Mesothelial cell of epicardium (in vitro differentiated cells): Measurements from ENCODE around the gene CYB5R2. TPM values are rescaled to one million over a fixed set of nuclear protein-coding genes. Genes with fewer than 3 reads are reported as not detected.

Experiments used
- DNase-seq, 2 experiments: peaks; one replicate each; pipeline ENCODE4 v3.0.0; 2021; ENCODE audit warnings: low spot score in 2 of 2; ENCODE audit not compliant: unreplicated experiment in 2 of 2
- H3K27ac Mint-ChIP-seq: 2 replicates; pipeline ENCODE4 v1.8.0; 2021; ENCODE audit warnings: mixed read lengths
- H3K27me3 Mint-ChIP-seq: 2 replicates; pipeline ENCODE4 v1.8.0; 2021; ENCODE audit warnings: low read depth, mixed read lengths
- H3K36me3 Mint-ChIP-seq: 2 replicates; pipeline ENCODE4 v1.8.0; 2021; ENCODE audit warnings: mixed read lengths
- H3K4me1 Mint-ChIP-seq: 2 replicates; pipeline ENCODE4 v1.8.0; 2021; ENCODE audit warnings: mixed read lengths
- H3K4me3 Mint-ChIP-seq: 2 replicates; pipeline ENCODE4 v1.8.0; 2021; ENCODE audit warnings: mild to moderate bottlenecking, moderate library complexity, mixed read lengths
- H3K9me3 Mint-ChIP-seq: 2 replicates; pipeline ENCODE4 v1.8.0; 2021; ENCODE audit warnings: mixed read lengths
- total RNA-seq: library from RNA; stranded (reverse); gene quantifications from 3 replicates; pipeline ENCODE4 v1.2.1, GENCODE V29; 2021
- TF ChIP-seq, protein P1 (sequence below): fragments of 200-600 bp; sonication (generic); IDR thresholded peaks from one replicate; pipeline ENCODE4 v1.5.0; 2021; ENCODE audit warnings: antibody characterized with exemption; ENCODE audit not compliant: unreplicated experiment

CYB5R2 gene
- total RNA-seq, 1 donor from 2014 or later, result 74.4 TPM

DNA sequence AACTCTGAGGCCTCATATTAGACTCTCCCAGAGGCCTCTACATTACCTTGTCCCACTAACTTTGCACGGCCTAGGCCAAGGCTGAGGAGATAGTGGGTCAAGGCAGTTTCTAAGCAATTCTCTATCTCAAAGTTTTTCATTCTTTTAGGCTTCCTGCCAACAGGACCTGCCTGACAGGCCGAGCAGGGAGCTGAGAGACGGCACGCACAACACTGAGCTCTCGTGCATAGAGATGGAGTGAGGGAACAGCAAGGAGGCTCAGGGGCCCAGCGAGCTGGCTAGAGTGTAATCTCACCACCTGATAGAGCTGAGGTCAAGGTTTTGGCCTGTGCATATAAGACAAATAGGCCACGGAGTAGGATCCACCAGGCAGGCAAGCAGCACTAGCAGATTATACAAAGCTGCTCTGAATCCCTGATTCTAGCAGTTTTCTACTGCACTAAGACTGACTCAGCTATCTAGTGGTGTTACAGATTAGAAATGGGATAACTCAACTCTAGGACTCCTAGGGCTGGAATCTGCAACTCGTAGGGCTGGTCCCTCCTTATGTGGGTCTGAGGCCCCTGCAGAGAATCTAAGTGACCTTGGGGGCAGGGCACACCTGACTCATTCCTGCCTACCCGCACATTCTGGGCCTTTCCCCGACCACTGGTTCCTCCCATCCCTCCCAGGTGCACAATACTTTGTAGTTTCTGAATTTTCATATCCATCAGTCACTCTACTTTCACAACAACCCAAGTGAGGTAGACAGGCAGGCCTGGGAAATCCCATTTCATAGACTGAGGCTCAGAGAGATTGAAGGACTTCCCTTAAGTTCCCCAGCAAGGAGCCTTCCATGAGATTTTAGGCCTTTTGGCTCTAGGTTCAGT, 1.7 kb downstream of the CYB5R2 start:
- Mint-ChIP-seq H3K27ac (peak overlapping the region; percentile 90), H3K36me3 (peaks cover 16% of the 10 kb centered on the region), H3K9me3 (no peaks in the 10 kb centered on the region), H3K4me3 (peak overlapping the region; percentile 64), H3K4me1 (peaks cover 61% of the 10 kb centered on the region), H3K27me3 (no peaks in the 10 kb centered on the region)
- TF ChIP-seq, protein P1, sequence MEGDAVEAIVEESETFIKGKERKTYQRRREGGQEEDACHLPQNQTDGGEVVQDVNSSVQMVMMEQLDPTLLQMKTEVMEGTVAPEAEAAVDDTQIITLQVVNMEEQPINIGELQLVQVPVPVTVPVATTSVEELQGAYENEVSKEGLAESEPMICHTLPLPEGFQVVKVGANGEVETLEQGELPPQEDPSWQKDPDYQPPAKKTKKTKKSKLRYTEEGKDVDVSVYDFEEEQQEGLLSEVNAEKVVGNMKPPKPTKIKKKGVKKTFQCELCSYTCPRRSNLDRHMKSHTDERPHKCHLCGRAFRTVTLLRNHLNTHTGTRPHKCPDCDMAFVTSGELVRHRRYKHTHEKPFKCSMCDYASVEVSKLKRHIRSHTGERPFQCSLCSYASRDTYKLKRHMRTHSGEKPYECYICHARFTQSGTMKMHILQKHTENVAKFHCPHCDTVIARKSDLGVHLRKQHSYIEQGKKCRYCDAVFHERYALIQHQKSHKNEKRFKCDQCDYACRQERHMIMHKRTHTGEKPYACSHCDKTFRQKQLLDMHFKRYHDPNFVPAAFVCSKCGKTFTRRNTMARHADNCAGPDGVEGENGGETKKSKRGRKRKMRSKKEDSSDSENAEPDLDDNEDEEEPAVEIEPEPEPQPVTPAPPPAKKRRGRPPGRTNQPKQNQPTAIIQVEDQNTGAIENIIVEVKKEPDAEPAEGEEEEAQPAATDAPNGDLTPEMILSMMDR, result no peak
- peak in 1 of 2 experiments; percentile 59 for DNase-seq

DNA sequence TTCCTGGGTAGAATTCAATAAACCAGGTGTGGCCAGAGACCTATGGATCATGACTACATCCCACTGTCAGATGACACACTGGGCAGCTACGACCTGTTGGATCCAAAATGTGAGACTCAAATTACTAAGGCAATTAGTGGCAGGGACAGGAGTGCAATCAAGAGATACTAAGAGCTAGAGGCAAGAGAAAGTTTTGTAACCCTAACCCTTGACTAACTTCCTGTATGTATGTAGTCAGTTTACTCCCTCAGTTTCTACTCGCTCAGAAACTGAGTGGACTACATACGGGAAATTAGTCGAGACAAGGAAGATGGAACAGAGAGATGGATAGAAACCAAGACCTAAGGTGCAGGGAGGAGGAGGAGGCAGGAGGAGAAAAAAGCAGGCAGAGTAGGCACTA, 2.7 kb downstream of the CYB5R2 start:
- TF ChIP-seq, protein P1, result no peak

DNA sequence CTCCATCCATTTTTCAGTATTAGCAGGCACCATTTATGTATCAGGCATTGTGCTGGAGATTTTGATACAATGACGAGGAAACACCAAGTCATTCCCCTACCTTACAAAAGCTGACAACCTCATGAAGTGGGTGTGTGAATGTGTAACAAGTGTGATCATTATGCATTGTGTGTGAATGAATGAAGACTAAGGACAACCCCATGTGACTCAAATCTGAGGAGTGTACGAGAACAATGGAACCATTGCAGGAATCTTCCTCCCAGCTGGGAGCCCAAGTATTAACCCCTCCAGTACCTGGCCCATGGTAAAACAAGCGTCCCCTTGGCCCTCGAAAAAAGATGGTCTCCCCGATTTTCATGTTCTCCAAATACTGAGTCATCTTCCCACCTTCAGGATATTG, 4.4 kb downstream of the CYB5R2 start:
- Mint-ChIP-seq H3K27me3 (no peaks in the 10 kb centered on the region), H3K9me3 (peaks cover 3% of the 10 kb centered on the region), H3K4me1 (peaks cover 36% of the 10 kb centered on the region), H3K27ac (peak overlapping the region; percentile 40), H3K36me3 (peaks cover 36% of the 10 kb centered on the region), H3K4me3 (no peak overlapping the region)
- TF ChIP-seq, protein P1, result no peak
- no peak for DNase-seq

More for the DNA sequence above, 2.7 kb downstream of the CYB5R2 start:
- Mint-ChIP-seq H3K9me3 (no peaks in the 10 kb centered on the region), H3K4me3 (no peak overlapping the region), H3K27ac (peak overlapping the region; percentile 90), H3K4me1 (peaks cover 53% of the 10 kb centered on the region), H3K36me3 (peaks cover 22% of the 10 kb centered on the region), H3K27me3 (no peaks in the 10 kb centered on the region)
- no peak for DNase-seq

DNA sequence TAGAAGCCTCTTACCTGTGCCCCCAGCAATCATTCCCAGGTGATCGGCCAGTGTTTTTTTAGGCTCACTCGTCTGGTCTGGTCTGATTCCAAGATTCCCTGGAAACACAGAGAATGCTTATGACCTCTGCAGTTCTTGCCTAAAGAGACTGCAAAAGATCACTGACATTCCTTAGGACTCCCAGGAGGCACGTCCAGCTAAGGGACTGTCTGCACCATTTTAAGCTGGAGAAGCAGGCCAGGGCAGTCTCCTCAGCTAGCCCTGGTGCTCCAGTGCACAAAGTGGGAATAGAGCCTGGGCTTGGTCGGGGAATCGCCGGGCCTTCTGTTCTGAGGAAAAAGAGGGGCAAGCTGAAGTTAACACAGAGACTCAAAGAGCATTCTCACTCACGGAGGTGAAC, 4.8 kb downstream of the CYB5R2 start:
- H3K4me1 Mint-ChIP-seq, result peaks cover 35% of the 10 kb centered on the region
- peak overlapping the region; percentile 40 for H3K27ac Mint-ChIP-seq
- no peak for DNase-seq
- H3K27me3 Mint-ChIP-seq, result no peaks in the 10 kb centered on the region
- H3K9me3 Mint-ChIP-seq, result peaks cover 4% of the 10 kb centered on the region
- peaks cover 38% of the 10 kb centered on the region for H3K36me3 Mint-ChIP-seq
- no peak overlapping the region for H3K4me3 Mint-ChIP-seq
- TF ChIP-seq, protein P1, result no peak

DNA sequence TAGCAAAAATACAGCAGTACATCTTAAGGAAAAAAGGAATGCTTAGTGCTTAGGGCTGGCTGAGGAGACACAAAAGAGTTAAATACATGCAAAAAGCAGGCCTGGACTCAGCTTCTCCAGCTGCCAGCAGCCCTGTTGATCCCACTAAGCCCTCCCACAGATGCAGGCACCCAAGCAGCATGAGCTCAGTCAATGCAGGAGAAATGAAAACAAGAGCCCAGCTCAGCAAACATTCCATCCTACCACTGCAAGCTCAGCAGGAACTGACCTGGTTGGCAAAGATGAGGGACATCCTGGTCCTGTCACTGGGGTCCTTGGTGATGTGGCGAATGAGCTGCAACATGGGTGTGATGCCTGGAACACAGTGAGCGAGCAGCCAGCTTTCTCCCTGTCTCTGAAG, 5.8 kb downstream of the CYB5R2 start:
- Mint-ChIP-seq H3K9me3 (peaks cover 4% of the 10 kb centered on the region), H3K27me3 (no peaks in the 10 kb centered on the region), H3K4me1 (peaks cover 26% of the 10 kb centered on the region), H3K4me3 (no peak overlapping the region), H3K36me3 (peaks cover 42% of the 10 kb centered on the region), H3K27ac (peak overlapping the region; percentile 26)
- DNase-seq, result no peak
- TF ChIP-seq, protein P1, result no peak
